GM18517 (cell line): ENCODE data around the gene MEOX2.

Experiments
- ATAC-seq: cut with Tn5 transposase; IDR thresholded peaks from one replicate; pipeline ENCODE4 v1.9.1; 2021; ENCODE audit warnings: mild to moderate bottlenecking, moderate library complexity; ENCODE audit not compliant: unreplicated experiment

Gene MEOX2

GRCh38 chr7:15566476-15566875 is 120.0 kb downstream of the MEOX2 start:
- no peak for ATAC-seq

GRCh38 chr7:15561835-15562234 is 124.6 kb downstream of the MEOX2 start, which contains the start of gene AGMO:
TSS of gene AGMO (minus strand) at chr7:15562015.
- ATAC-seq = no peak
